CD4-positive, alpha-beta T cell treated with Interleukin-17A for 4 hours (primary cell): ENCODE measurements around the gene SCN5A.

Source experiments
- DNase-seq: peaks from one replicate; pipeline ENCODE4 v3.0.0-alpha.2; 2020; ENCODE audit warnings: mixed read lengths

SCN5A gene

GRCh38 chr3:38620236-38620635 is 29.3 kb downstream of the SCN5A start:
- no peak for DNase-seq

DNA sequence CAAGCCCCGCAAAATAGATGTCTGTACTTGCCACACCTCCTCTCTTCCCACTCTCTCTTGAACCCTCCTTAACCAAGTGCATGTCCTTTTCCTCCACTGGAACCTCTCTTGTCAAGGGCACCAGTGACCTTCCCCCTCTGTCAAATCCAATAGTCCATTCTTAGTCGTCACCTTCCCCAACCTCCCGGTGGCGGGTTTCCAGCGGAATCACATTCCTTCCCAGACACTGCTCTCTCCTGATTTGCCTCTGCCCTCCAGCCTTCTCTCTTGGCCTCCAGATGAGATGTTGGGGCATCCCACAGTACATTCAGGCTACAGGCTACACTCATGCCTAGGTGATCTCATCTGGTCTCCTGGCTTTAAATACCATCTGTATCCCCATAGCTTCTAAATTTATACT is 31.1 kb downstream of the SCN5A start:
- DNase-seq, result no peak

GRCh38 chr3:38617586-38617985 is 31.9 kb downstream of the SCN5A start:
- DNase-seq, result no peak

GRCh38 chr3:38617137-38617536 is 32.4 kb downstream of the SCN5A start:
- DNase-seq, result no peak

DNA sequence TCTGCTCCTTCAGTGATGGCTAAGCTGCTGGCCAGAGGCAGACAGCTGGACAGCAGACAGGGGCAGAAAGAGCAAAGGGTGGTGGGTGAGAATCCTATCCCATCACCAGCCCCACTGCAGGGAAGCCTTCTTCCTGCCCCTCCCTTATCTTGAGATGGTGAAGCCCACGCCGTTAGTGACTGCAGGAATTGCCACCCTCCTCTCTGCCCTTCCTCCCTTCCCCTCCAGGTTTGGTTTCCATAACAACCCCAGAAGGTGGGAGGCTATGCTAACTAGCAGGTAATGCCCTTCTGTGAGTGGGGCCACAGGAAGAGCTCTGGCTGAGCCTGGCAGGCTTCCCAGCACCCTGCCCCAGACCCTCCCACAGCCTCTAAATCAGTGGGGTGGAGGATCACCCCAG is 32.8 kb downstream of the SCN5A start:
- no peak for DNase-seq

GRCh38 chr3:38616111-38616510 is 33.4 kb downstream of the SCN5A start:
- no peak for DNase-seq

GRCh38 chr3:38614651-38615352 is 34.7 kb downstream of the SCN5A start:
- DNase-seq, result no peak

DNA sequence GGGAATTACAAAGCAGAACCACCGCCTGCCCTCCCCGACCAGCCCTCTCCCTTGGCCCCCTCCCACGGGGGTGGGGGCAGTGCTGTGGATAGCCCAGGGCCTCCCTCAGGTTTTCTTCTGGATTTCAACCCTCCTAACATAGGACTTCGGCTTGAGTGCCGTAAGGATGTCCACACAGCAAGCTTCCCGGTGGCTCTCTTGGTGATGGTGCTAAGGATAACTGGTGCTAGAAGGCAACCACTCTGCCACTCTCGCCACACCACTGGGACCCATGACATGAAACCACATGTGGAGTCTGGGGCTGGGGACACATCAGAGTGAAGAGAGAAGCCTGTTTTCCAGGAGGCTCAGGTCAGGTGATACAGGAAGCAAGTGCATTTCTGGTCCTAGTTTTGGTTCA is 35.4 kb downstream of the SCN5A start:
- DNase-seq, result no peak

GRCh38 chr3:38613426-38613825 is 36.1 kb downstream of the SCN5A start:
- DNase-seq, result no peak

GRCh38 chr3:38611866-38612265 is 37.6 kb downstream of the SCN5A start:
- no peak for DNase-seq

DNA sequence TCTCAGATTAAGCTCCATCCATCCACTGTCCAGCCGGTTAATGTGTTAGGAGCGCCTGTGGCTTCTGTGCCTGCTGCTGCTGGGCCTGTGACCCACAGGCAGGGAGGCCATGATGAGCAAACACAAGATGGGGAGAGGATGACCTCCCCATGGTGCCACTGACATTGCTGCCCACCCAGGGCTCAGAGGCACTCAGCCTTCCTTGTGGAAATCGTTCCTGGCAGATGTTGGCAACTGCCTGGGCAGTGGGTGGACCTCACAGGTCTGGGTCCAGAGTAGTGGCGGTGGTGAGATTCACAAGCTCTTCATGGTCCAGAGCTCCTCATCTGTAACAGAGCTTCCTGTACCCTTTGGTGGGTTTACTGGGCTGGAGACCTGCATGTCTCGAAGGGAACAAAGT is 38.6 kb downstream of the SCN5A start:
- DNase-seq, result no peak

- DNase-seq, result no peak
Observed at GRCh38 chr3:38610436-38610835, 39.1 kb downstream of the SCN5A start.

DNA sequence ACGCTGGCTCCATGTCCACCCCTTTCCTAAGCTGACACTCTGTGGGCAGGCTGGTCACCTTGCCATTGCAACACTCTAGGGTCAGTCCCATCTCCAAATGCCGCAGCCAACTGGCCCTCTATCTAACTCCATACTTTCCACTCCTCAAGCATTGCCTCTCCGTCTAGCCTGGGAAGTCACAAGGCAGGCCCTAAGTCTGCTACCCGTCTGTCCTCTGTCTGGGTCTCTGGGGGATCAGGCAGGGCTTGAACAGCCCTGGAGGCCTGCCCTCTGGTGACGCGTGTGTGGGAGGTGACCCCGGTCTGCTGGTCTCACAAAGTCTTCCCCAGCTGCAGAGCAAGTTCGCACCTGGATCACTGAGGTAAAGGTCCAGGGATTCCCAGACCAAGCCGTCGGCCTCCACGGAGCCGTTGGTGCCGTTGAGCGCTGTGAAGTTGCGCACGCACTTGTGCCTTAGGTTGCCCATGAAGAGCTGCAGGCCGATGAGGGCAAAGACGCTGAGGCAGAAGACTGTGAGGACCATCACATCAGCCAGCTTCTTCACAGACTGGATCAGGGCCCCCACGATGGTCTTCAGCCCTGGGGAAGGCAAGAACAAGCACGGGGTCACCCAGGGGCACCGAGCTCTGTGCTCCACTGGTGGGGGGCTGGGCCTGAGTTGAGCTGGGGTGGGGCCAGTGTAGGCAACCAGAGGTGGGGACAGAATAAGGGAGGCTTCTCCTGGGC is 39.9 kb downstream of the SCN5A start:
- no peak for DNase-seq

GRCh38 chr3:38608961-38609360 is 40.5 kb downstream of the SCN5A start:
- DNase-seq, result no peak

DNA sequence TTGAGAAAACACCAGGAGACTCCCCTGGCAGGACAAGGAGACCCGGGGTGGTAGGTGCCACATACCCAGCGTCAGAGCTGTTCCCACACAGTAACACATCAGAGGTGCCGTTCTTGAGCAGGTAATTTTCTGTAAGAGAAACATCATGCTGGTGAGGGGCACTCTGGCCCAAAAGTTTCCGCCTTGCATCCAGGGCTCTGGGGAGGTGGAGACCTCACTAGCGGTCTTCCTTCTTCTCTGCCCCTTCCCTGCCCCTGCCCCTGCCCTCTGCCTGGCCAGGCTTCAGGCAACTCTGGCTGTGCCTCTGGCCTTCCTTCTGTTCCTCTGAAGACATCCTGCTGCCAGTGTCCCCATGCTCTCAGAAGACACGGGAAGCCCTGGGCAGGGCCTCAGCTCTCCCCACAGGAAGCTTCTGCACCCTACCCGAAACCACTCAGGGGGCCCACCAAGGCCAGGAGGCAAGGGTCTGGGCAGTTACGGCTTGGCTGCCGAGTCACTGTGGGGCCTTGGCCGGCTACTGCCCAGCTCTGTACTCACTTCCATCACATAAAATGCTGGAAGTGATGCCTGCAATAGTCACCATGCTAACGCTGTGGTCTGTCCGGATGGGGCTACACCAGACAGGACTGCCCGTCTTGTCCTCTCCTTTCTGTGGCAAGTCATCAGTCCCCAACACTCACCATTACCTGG is 41.3 kb downstream of the SCN5A start:
- DNase-seq, result no peak

DNA sequence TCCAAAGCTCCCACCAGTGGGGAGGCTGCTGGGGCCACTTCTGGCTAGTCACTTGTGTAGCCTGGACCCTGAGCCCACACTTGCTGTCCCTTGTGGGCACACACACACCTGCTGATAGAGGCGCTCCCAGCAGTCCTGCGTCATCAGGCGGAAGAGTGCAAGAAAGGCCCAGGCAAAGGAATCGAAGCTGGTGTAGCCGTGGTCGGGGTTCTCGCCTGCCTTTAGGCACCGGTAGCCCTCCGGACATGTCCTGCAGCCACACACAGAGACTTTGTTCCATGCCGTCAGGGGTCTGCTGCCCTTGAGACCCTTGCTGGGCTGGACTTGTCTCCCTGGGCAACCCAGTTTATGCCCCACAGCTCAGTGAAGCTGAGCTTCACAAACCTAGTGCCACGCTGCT is 42.9 kb downstream of the SCN5A start:
- no peak for DNase-seq

GRCh38 chr3:38605981-38606380 is 43.5 kb downstream of the SCN5A start:
- no peak for DNase-seq

DNA sequence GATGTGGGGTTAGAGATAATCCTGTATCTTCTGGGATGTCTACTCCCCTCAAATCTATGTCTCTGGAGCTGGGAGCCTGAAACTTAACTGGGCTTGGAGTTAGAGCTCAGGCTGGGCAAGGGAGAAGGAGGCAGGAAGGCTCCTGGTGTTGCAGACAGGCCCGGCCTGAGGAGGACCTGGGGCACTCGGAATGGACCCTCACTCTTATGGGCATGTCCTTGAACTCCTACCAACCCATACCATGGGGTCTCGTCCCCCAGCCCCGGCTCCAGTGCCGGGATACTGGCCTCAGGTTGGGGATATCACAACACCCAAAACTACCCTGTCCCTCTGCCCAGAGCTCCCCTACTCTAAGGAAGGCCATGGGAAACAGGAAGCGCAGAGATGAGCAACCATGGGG is 45.2 kb downstream of the SCN5A start:
- DNase-seq, result no peak

- no peak for DNase-seq
Observed at GRCh38 chr3:38603731-38604131, 45.8 kb downstream of the SCN5A start.

DNA sequence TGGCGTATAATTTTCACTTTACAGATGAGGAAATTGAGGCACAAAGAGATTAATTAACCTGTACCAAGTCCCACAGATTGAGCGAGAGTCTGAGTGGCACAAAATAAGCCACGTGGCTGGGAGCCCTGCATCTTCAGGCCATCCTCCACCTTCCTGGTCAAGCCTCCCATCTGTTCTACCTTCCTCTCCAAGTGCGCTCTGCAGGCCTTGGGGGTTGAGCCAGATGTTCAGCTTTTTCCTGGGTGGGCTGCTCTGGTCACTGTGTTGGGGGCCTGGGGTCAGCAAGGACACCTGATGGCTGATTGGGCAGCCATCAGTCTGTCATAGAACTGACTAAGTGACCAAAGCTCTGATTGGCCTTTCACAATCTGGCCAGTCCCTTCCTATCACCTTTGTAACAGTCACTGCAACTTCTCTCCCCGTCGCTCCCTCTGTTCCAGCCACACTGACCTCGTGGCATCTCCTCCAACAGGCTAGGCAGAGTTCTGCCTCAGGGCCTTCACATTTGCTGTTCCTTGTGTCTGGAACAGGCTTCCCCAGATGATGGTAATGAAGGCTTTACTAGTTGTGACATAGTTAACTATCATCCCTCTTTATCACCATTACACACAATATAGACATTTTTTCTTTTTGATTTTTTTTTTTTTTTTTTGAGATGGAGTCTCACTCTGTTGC is 46.8 kb downstream of the SCN5A start:
- no peak for DNase-seq

GRCh38 chr3:38601956-38602550 is 47.4 kb downstream of the SCN5A start:
- DNase-seq, result no peak

DNA sequence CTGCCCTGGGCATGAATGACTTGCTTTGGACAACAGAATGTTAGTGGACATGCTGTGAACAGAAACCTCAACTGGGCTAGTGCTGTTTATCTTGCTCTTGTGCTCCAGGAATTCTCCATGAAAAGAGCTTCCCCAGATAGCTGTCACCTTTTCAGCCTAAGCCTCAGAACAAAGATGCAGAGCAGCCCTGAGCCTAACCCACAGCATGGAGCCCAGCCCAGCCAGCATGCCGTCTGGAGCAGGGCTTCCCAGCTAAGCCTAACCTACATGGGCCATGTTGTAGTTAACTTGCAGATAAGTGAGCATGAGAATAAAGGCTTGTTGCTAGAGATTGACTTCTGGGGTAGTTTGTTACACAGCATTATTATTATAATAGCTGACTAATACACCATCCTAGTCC is 48.9 kb downstream of the SCN5A start:
- DNase-seq, result no peak

GRCh38 chr3:38599886-38600285 is 49.6 kb downstream of the SCN5A start:
- no peak for DNase-seq
